HG03135 (cell line): Measurements from ENCODE around the gene UVRAG.
"Not testable (repeated sequence)": the region's sequence is repeated elsewhere in the genome, so short reads cannot be mapped to it uniquely, and the experiment has no call there.

ENCODE experiments used
- ATAC-seq: cut with Tn5 transposase; IDR thresholded peaks from one replicate; pipeline ENCODE4 v1.9.1; 2021; ENCODE audit warnings: mild to moderate bottlenecking, moderate library complexity; ENCODE audit not compliant: unreplicated experiment

The UVRAG gene

DNA sequence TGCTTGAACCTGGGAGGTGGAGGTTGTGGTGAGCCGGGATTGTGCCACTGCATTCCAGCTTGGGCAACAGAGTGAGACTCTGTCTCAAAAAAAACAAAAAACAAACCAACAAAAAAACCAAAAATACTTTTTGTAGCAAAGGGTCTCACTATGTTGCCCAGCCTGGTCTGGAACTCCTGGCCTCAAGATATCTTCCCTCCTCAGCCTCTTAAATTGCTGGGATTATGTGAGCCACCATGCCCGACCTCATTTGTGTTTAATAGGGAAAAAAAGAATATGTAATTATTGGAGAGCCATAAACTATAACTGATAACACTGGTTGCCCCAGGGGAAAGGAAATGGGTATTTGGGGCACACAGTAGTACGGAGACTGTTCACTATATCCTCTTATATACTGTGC is 19.7 kb downstream of the UVRAG start:
- ATAC-seq, result no peak

DNA sequence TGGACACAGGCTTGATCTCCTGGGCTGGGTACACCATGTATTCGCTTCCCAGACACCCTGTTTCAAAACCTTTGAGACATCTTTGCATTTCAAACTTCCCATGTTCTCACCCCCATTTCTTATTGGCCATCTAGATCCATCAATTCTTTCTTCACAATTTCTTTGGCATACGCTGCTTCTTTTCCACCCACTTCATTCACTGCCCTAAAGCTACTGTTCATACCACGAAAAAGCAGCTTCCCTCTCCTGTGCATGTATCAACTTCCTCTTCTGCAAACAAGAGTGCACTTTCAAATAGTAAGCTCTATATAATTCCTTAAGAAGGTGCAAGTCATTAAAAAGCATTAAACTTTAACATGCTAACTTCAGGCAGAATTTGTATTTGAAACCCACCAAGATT is 21.4 kb downstream of the UVRAG start:
- no peak for ATAC-seq

DNA sequence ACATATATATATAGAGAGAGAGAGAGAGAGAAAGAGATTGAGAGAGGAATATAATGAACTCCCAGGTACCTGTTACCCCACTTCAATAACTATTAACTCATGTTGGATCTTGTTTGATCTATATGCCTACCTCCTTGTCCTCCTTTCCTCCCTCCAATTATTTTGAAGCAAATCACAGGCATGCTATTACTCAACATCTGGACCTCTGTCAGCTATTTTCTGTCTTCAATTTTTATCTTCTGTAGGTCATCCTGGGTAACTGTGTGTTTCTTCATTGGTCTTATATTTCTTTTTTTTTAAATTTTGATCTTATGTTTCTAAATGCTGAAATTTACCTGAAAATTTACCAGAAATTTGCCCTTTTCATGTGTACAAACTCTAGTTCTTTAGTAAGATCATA is 24.8 kb downstream of the UVRAG start:
- no peak for ATAC-seq

DNA sequence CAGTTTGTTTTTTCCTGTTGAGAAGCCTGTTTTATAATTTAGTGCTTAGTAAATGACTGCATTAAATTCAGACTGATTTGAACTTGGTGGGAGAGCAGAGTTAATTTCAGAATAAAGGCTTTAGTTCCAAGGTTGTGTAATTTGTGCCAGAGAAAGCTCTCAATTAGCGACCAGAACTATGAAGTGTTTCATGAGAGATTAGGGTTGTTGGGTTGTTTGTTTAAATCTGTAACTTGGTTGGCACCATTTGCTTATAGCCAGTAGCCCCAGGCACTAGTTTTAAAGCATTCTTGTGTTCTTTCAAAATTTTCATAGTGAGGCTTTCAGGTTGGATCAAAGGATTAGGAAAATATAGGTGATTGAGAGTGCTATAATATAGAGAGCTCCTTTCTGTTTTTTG is 25.5 kb downstream of the UVRAG start:
- no peak for ATAC-seq

DNA sequence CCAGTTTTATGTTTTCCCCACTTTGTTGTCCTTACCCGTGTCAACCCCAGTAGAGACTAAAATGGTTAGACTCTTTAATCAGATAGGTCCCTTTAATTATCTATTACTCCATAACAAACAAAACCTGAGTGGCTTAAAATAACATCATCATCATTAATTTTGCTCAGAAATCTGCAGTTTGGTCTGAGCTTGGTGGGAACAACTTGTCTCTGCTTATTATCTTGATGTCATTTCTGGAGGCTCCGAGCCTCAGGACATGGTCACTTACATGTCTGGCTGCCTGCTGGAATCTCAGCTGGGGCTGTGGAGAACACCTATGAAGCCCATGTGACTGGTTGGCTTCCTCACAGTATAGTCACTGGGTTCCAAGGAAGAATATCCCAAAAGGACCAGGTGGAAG is 26.7 kb downstream of the UVRAG start:
- no peak for ATAC-seq

DNA sequence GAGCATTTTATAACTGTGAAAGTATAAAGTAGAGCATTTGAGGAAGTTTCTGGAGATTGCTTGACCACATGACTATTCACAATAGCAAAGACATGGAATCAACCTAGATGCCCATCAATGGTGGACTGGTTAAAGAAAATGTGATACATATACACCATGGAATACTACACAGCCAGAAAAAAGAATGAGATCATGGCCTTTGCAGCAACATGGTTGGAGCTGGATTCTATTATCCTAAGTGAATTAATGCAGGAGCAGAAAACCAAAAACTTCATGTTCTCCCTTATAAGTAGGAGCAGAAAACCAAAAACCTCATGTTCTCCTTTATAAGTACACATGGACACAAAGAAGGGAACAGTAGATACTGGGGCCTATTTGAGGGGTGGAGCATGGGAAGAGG is 30.3 kb downstream of the UVRAG start:
- no peak for ATAC-seq

DNA sequence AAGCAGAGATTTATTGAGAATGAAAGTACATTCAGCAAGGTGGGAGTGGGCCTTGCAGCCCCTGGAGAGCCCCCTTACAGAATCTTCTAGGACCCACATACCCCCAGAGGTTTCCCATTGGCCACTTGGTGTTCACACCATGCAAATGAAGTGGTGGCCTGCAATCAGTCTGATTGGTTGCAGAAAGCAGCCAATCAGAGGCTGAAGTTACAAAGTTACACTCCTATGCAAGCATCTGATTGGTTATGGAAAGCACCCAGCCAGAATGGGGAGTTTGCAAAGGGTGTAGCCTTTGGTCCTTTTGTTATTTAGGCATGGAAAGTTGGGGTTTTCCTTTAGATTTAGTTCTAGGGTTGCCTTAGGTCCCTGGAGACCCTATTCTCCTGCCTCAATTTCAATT is 34.9 kb downstream of the UVRAG start:
- no peak for ATAC-seq

DNA sequence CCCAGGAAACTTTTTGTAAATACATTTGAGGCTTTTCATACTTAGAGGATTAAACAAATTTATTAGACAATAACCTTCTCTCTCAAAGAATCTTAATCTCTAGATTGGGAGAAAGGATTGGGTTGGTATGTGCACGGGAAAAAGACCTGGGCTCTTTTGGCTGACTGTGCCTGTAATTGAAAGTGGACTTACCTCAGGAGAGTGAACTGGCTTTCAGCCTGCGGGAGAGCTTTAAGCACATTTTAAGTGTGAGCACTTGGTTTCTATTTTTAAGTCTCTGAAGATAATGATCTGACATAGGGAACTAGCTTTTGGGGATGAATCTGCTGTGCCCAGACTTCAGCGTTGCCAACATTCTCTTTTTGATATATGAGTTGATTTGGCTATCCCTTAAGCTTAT is 35.8 kb downstream of the UVRAG start:
- ATAC-seq, result no peak

DNA sequence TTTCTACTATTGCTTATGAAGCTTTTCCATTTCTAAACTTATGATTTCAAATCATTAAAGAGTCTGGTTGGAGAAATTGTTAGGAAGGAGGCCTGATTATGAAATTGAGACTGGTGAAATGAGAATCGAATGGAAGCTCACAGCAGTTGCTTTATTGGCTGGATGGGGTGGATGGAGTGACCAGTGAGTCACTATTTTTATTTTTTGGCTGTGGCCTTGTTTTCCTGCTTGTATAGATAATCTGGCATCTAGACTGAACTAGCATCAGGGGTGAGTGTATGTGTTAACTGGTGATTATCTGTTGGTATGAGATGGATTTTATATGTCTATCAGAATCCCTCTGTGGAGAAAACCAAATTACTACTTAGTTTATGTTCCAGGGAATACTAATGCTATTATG is 36.2 kb downstream of the UVRAG start:
- ATAC-seq, result no peak

DNA sequence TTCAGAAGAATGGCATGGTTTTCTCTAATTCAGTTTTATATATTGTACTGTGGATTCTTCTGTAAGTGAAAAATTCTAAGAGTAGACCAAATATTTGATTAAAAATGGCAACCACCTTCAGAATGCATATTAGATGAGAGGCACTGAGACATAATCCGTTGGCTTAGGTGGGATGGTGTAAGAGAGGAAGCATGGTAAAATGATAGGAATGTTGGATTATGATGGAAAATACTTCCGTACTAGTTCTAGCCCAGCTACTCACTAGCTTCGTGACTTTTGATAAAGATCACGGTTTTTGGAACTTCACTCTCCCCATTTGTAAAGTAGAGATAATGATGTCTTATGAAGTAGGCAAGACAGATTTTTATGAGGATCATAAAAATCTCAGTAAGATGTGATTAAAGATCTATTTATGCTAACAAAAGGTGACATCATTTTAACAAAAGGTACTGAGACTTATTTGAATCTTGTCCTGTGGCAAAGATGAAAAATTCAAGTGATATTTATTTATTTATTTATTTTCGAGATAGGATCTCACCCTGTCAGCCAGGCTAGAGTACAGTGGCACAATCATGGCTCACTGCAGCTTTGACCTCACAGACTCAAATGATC is 37.5 kb downstream of the UVRAG start:
- ATAC-seq, result no peak

DNA sequence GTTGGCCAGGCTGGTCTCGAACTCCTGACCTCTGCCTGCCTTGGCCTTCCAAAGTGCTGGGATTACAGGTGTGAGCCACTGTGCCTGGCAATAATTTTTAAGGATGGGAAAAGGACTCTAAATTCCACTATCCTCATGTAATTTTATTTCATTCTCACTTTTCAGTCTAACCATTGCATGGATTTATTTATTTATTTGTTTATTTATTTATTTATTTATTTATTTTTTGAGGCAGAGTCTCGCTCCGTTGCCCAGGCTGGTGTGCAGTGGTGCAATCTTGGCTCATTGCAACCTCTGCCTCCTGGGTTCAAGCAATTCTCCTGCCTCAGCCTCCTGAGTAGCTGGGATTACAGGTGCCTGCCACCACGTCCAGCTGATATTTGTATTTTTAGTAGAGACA is 38.6 kb downstream of the UVRAG start:
- not testable (repeated sequence) for ATAC-seq

DNA sequence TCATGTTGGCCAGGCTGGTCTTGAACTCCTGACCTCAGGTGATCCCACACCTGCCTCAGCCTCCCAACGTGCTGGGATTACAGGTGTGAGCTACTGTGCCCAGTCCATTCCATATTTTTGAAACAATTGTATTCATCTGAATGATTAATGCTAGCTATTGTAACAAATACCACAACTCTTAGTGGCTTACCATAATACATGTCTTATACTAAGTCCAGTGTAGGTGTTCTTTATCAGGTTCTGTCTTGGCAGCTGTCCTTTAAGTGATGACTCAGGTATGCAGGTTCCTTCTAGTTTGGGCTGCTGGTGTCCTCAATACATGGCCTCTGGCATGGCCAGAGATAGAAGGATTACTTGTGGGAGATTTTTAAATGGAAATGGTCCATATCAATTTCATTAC is 39.0 kb downstream of the UVRAG start:
- no peak for ATAC-seq

DNA sequence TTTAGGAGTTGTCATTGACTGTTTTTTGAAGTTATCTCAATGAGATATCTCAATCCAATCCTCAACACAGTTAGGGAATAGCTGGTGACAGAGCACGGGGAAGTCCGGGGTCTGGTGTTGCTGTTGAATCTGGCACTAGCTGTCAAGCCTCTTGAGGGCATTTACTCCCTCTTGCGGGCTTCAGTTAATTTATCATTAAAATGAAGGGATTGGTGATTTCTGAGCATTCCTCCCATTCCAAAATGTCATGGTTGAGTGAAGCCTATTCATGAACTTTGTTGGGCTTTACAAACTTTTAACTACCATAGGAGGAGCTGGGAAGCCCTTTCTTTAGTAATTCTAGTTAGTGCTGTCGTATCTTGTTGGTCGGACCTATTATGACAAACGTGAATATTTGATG is 40.2 kb downstream of the UVRAG start:
- ATAC-seq, result no peak

DNA sequence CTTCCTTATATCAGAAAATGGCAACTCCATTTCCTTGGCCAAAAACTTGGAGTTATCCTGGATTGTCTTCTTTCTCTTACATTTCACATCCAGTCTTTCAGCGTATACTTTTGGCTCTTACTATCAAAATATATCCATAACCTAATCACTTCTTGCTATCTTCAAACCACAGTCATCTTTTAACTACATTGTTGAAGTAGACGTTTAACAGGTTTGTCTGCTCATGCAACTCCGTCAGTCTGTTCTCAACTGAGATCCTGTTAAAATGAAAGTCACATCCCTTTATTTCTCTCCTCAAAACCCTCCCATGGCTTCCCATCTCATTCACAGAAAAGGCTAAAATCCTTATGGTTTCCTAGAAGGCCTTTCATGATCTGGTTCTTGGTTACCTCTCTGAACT is 41.9 kb downstream of the UVRAG start:
- ATAC-seq, result no peak

DNA sequence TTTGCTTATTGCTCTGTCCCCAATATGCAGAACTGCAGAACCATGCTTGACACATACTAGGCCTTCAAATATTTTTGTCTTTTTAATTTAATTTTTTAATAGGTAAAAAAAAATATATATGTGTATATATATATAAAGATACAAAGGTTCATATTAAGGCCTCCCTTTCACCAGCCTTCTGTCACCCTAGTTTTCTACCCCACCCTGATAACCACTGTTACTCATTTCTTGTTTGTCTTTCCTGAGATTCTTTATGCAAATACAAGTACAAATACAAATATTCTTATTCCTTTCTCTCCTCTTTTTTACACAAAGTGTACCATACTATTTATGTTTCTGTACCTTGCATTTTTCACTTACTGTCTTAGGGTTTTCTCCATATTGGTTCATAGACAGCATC is 43.0 kb downstream of the UVRAG start:
- no peak for ATAC-seq

DNA sequence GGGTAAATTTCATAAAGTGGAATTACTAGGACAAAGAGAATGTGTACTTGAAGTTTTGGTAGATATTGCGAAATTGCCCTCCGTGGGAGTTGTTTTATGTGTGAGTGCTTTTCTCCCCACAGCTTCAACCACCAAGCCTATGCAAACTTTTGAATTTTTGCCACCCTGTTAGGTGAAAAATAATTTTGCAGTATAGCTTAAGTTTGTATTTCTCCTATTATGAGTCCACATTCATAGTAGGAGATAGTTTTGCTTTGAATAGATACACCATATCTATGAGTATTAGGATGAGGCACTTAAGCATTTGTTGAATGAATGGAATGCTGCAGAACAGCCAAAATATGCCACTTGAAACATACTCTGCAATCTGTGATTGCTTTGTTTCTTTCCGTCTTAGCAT is 43.6 kb downstream of the UVRAG start:
- no peak for ATAC-seq

DNA sequence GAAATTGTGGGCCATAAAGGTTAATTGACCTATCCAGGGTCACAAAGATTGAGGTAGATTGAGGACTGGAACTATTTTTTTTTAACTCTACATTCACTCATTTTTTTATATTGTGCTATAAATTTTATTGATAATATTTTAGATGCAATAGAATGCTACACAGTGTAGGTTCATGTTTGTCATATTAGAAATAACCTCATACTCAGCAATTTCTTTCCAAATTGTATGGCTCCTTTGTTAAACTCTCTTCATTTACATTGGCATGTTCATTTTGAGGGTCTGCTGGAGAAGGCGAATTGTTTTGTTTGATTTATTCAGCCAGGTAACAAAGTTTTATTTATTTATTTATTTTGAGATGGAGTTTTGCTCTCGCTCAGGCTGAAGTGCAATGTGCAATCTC is 44.6 kb downstream of the UVRAG start:
- ATAC-seq, result no peak

DNA sequence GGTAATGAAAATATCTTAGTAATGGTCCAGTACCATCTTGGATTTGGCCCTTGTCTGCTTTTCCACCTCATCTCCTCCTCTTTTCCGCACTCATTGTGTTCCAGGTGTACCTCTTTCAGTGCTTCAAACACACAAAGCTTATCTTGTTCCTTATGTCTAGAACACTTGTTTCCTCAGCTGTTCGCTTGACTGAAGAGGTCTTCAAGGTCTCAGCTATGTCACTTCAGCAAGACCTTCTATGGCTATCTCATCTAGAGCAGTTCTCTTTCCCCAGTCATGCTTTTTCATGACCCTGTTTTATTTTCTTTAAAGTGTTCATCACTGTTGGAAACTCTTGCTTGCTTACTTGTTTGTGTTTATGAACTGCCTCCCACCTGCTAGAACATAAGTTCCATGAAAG is 47.4 kb downstream of the UVRAG start:
- ATAC-seq, result no peak

DNA sequence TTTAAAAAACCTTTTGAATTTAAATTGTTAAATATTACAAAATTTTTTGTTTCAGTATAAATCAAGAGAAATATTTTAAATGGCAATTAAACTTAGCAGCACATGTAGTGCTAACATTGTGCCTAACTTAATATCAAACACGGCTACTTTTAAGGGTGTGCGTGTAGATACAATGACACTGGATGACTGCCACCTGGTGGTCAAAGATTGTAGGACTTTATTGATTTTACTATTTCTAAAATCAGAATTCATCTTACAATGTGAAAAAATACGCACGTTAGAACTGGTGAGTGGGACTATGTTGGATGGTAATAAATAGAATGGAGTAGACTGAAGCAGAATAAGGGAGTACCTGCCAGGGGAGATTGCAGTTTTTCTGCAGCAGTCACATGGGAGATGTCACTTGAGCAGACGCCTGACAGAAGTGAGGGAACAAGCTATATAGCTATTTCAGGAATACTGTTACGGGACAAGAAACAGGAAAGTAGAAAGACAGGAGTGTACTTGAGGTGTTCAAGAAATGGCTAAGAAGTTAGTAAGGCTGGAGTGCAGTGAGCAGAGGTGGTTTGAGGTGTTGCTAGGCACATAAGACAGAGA is 52.9 kb downstream of the UVRAG start:
- no peak for ATAC-seq

DNA sequence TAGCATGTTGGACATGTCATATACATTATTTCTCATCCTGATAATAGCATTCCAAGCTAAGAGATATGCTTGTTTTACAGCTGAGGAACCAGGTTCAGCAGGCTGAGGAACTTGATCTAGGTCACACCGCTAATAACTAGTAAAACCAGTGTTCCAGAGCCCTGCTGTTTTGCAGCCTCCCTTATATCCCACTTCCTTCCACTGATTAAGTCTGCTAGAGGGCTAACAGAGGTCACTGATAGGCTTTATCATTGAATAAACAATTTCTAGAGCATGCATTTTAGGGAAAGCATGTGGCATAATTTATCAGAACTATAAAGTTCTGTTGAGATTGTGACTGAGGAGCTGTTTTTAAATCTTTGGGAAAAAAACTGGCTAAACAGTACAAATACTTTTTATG is 54.0 kb downstream of the UVRAG start:
- no peak for ATAC-seq

DNA sequence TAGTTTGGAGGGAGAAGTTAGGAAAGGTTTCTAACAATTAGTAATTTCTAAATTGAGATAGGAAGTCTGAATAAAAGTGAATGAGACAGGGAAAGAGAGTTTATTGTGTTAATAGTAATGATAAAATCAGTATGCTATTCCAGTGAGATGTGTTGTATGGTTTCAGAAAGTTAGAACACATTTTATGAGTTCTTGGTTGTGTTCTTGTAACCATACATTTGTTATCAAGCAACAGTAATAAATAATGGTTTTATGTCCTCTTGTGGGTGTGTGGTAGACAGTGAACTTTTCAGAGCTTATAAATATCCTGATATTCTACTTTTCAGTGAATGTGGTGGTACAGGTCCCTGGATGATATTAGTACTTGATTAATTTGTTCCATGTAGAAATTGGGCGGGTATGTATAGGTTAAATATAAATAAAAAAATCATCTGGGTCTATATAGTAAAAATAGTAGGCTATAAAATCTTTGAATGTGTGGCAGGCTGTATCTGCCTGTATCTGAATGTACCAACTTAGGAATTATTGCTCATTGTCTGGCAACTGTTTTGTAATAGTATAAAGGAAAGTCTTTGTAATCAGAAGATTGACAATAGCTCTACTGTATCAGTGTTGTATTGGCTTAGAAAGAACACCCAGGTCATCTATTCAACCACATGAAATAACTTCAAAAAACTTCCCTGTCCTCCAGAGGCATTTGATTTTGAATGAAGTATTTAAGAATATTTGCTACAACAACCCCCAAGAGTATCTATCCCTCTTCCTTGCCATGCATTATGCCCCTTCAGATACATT is 54.8 kb downstream of the UVRAG start:
- ATAC-seq, result no peak

DNA sequence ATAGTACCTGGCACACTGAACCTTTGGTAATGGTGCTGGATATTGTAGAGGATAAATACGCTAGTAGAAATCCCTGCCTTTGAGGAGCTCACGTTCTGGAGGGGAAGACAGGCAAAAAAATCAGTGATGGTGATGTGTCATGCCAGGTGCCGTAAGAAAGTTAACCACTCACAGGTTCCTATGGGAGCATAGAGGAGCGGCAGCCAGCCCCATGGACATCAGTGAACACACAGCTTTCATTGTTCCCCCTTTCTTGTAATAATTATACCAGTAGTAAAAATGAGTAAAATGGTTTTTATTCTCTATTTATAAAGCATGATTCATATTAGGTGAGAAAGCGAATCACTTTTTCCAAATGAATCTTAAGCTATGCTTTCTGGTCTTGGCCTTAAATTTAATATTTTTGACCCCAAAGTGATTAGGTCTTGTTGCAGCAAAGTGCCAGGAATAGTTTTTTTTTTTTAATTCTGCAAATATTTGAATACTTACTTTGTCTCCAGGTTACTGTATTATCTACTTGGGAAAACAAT is 57.9 kb downstream of the UVRAG start:
- peak; percentile 40 for ATAC-seq
